EL (cell line): ENCODE results near the gene TP53I3.
"Not testable (repeated sequence)": the region's sequence is repeated elsewhere in the genome, so short reads cannot be mapped to it uniquely, and the experiment has no call there.

ENCODE experiments used
- DNase-seq: peaks from one replicate; pipeline ENCODE4 v3.0.0-alpha.2; 2016

TP53I3 gene, protein sequence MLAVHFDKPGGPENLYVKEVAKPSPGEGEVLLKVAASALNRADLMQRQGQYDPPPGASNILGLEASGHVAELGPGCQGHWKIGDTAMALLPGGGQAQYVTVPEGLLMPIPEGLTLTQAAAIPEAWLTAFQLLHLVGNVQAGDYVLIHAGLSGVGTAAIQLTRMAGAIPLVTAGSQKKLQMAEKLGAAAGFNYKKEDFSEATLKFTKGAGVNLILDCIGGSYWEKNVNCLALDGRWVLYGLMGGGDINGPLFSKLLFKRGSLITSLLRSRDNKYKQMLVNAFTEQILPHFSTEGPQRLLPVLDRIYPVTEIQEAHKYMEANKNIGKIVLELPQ

GRCh38 chr2:24084386-24085199 lies at the start of gene TP53I3:
TSS of gene TP53I3 (minus strand) at chr2:24084834. CDS start at chr2:24084326, 508 bp downstream.
- peak; percentile 90 for DNase-seq

GRCh38 chr2:24132543-24132942 lies 47.9 kb upstream of the TP53I3 start:
- no peak for DNase-seq

GRCh38 chr2:24125956-24126355 lies 41.3 kb upstream of the TP53I3 start:
- no peak for DNase-seq

DNA sequence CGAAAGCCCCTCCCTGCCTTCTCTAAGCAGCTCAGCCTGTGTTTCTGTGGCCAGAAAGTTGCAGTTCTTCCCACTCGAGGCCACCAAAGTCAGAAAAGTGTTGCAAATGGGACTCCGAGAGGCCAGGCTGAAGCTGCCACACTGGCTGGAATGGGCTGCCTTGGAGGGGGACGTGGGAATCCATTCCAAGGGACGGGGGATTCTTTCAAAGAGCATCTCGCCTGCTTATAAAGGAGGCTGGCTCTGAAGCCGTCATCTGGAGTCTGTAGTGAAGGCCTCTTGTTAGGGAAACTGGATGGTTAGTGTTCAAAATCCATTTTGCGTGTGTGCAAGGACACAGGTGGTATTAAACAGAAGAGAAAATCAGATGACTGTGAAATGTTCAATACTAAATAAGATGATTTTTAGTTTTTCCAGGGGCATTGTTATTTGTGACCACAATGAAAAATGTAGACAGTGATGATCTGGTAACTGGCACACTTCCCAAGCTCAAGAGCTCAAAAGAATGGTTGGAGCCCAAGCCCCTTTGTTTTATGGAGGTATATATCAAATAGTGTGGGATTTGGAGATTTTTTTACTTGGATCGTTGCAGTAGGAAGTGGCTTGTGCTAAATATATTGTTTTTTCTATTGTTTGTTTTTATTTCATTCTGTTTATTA lies 39.4 kb upstream of the TP53I3 start:
- peak; percentile 31 for DNase-seq

- DNase-seq = peak; percentile 85
Measured at GRCh38 chr2:24123195-24123921, 38.7 kb upstream of the TP53I3 start, which contains the start of the genes FAM228B and PFN4. TSS of gene FAM228B (plus strand) at chr2:24123469. CDS start at chr2:24124362, 893 bp downstream. TSS of gene PFN4 (minus strand) at chr2:24123334. CDS start at chr2:24122535, 799 bp downstream.

GRCh38 chr2:24122366-24123194 lies 37.9 kb upstream of the TP53I3 start:
- DNase-seq = no peak

DNA sequence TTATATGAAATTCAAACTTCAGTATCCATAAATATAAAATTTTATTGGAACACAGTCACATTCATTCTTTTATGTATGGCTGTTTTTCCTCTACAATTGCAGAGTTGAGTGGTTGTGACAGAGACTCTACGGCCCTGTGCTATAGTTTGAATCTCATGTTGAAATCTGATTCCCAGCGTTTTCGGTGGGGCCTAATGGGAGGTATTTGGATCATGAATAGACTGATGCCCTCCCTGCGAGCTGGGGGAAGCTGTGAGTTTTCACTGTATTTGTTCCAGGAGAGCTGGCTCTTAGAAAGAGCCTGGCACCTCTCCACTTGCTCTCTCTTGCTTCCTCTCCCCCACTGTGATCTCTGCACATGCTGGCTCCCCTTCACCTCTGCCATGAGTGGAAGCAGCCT lies 36.8 kb upstream of the TP53I3 start:
- no peak for DNase-seq

DNA sequence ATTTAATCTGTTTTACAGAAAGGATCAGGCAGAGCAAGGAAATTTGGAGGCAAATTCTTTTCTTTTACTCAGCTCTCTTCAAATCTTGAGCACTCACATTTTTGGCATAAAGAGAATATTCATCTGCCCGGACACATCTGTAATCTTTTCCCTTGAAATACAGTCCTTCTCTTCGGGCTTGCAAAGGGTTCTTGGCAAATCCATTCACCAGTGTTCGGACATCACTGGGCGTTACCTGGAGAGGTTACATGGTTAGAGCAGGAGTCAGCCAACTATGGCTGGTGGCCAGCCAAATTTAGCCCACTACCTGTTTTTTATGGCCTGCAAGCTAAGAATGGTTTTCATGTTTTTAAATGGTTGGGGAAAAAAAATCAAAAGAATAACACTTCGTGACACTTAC lies 36.4 kb upstream of the TP53I3 start:
- no peak for DNase-seq

DNA sequence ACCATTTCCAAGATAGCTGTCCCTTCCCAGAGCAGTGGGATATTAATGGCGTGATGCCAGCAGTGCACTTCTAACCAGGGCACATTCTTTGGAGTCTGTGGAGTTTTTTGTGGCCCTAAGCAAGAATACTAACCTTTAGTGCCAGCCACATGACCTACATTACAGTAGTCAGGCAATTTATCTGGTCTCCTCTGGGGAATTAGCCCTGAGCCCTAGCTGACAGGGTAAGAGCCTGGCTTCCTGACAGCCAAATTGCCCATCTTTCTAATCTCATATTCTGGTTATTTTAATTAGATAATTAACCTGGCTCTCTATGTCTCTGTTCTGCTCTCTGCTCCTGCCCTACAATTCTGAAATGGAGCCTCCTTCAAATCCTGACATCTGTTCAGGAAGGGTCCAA lies 33.3 kb upstream of the TP53I3 start:
- DNase-seq = no peak

GRCh38 chr2:24115057-24115456 lies 30.4 kb upstream of the TP53I3 start:
- DNase-seq = peak; percentile 37

- peak; percentile 9 for DNase-seq
Measured at GRCh38 chr2:24111407-24111901, 26.8 kb upstream of the TP53I3 start.

GRCh38 chr2:24110660-24111303 lies 26.1 kb upstream of the TP53I3 start:
- DNase-seq = no peak

DNA sequence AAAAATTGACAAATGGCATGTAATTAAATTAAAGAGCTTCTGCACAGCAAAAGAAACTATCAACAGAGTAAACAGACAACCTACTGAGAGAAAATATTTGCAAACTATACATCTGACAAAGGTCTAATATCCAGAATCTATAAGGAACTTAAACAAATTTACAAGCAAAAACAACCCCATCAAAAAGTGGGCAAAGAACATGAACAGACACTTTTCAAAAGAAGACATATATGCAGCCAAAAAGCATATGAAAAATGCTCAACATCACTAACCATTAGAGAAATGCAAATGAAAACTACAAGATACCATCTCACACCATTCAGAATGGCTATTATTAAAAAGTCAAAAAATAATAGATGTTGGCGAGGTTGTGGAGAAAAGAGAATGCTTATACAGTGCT lies 24.8 kb upstream of the TP53I3 start:
- not testable (repeated sequence) for DNase-seq

GRCh38 chr2:24107336-24107735 lies 22.7 kb upstream of the TP53I3 start:
- DNase-seq = no peak

- DNase-seq = no peak
Measured at GRCh38 chr2:24106786-24107185, 22.2 kb upstream of the TP53I3 start.

DNA sequence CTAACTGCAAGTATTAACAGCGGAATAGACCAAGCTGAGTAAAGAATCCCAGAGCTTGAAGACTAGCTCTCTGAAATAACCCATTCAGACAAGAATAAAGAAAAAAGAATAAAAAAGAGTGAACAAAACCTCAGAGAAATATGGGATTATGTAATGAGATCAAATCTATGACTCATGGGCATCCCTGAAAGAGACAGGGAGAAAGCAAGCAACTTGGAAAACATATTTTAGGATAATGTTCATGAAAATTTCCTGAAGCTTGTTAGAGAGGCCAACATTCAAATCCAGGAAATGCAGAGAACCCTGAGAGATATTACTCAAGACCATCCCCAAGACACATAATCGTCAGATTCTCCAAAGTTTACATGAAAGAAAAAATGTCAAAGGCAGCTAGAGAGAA lies 21.2 kb upstream of the TP53I3 start:
- peak; percentile 13 for DNase-seq

DNA sequence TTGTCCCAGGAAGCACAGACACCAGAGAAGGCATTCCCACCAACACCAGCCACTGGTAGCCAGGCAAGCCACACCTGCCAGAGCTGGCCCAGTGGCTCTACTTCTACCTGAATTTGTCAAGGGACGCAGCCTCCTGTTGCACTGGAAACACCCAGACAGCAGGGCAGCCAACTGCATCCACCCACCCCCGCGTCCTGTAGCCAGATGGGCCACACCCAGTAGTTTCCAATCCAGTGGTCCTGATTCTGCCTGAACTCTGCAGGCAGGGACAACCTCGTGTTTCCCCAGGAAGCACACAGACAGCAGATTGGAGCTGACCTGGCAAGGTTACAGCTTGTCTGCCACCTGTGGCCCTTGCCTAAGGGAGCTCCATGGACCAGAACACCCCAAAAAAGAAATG lies 20.3 kb upstream of the TP53I3 start:
- no peak for DNase-seq

DNA sequence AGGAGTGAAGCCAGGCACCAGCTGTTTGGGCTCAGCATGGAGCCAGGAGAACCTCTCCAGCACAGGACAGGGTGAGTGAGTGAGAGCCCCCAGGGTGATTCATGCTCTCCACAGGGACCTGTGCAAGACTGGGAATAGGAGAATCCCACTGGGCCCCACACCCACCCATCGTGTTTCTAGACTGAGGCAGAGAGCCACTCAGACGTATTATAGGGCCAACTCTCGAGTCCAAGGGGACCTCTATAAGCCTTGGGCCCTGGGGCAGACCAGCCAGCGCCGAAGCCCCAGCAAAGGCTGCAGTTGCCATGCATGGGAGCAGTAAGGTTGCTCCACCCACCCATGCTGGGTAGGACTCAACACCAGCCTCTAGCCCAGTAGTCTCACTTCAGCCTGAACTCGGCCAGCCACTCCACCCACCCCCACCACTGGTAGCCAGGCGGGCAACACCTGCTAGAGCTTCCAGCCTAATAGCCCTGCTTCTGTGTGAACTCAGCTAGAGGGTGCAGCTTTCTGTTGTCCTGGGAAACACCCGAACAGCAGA lies 19.5 kb upstream of the TP53I3 start:
- DNase-seq = no peak

DNA sequence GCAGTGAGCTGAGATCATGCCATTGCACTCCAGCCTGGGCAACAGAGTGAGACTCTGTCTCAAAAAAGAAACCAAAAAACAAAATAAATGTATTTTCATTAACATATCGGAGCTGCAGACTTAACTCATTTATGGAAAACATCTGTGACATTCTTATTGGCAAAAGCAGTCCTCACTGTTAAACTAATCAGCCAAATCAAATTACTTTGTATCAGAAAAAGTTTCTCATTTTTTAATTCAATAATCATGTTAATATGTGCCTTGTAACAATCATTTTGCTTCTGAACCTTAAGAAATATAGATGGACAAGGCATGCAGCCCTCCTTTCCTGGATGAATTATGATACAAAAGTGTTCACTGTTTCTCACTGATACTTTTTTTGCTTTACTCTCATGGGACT lies 18.0 kb upstream of the TP53I3 start:
- no peak for DNase-seq

- DNase-seq = no peak
Measured at GRCh38 chr2:24101992-24102391, 17.4 kb upstream of the TP53I3 start.

GRCh38 chr2:24100732-24101131 lies 16.1 kb upstream of the TP53I3 start:
- not testable (repeated sequence) for DNase-seq
